ENCODE measurements around the gene WDFY4.

The WDFY4 gene

GRCh38 chr10:48807791-48808470 lies 123.3 kb downstream of the WDFY4 start:
- H3K4me3 ChIP-seq (ENCODE audit: low read length), result no peak overlapping the region
- no peak for TF ChIP-seq ZNF274 (IDR thresholded peaks at IDR 0.05; ENCODE audit: low read depth, low read length)

GRCh38 chr10:48809261-48809660 lies 124.6 kb downstream of the WDFY4 start:
- TF ChIP-seq ZNF274 (IDR thresholded peaks at IDR 0.05; ENCODE audit: low read depth, low read length), result no peak
- H3K4me3 ChIP-seq (ENCODE audit: low read length), result no peak overlapping the region

DNA sequence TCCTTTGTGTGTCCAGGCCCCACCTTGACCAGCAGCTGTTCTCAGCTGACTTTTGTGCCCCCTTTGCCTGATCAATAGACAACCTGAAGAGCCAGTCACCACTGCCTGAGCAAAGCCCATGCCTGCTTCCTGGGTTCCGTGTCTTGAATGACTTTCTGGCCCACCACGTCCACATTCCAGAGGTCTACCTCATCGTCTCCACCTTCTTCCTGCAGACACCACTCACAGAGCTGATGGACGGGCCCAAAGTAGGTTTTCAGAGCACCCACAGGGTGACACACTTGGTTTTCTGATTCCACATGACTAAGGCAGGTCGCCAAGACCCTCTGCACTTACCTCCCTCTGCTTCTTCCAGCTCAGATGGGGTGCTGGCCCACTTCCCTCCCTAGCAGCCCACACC lies 126.8 kb downstream of the WDFY4 start:
- H3K4me3 ChIP-seq (ENCODE audit: low read length), result no peak overlapping the region
- TF ChIP-seq ZNF274 (IDR thresholded peaks at IDR 0.05; ENCODE audit: low read depth, low read length), result no peak

GRCh38 chr10:48811917-48812316 lies 127.2 kb downstream of the WDFY4 start:
- TF ChIP-seq ZNF274 (IDR thresholded peaks at IDR 0.05; ENCODE audit: low read depth, low read length), result no peak
- no peak overlapping the region for H3K4me3 ChIP-seq (ENCODE audit: low read length)

GRCh38 chr10:48813291-48813690 lies 128.6 kb downstream of the WDFY4 start:
- H3K4me3 ChIP-seq (ENCODE audit: low read length), result no peak overlapping the region
- TF ChIP-seq ZNF274 (IDR thresholded peaks at IDR 0.05; ENCODE audit: low read depth, low read length), result no peak

DNA sequence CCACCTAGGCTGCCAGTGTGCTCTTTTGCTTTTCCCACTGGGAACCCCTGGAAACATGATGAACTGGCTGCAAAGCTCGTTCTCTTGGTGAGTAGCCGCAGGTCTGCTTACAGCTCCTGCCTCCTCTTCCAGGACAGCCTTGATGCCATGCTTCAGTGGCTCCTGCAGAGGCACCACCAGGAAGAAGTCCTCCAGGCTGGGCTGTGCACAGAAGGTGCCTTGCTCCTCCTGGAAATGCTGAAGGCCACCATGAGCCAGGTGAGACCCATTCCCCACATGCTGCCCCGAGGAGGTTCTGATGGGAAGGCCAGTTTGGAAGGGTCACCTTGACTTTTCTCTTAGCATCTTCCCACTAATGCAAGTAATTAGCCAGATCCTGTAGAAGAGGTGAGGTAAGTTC lies 129.2 kb downstream of the WDFY4 start:
- no peak for TF ChIP-seq ZNF274 (IDR thresholded peaks at IDR 0.05; ENCODE audit: low read depth, low read length)
- H3K4me3 ChIP-seq (ENCODE audit: low read length), result no peak overlapping the region

- no peak for TF ChIP-seq ZNF274 (IDR thresholded peaks at IDR 0.05; ENCODE audit: low read depth, low read length)
- no peak overlapping the region for H3K4me3 ChIP-seq (ENCODE audit: low read length)
Observed at GRCh38 chr10:48814933-48815332, 130.3 kb downstream of the WDFY4 start.

DNA sequence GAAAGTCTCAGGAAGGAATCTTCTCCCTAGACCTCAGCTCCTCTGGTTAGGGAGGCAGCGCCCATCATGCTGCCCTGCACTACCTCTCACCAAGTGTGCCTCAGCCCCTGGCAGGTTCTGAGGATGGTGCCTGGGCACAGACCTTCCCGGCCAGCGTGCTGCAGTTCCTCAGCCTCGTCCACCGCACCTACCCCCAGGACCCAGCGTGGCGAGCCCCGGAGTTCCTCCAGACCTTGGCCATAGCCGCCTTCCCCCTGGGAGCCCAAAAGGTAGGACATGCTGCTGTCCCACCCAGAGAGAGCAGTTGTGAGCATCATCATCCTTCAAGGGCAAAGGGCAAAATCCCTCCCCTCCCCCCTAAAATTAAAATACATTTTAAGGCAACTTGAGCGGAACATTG lies 132.5 kb downstream of the WDFY4 start:
- TF ChIP-seq ZNF274 (IDR thresholded peaks at IDR 0.05; ENCODE audit: low read depth, low read length), result no peak
- H3K4me3 ChIP-seq (ENCODE audit: low read length), result no peak overlapping the region

DNA sequence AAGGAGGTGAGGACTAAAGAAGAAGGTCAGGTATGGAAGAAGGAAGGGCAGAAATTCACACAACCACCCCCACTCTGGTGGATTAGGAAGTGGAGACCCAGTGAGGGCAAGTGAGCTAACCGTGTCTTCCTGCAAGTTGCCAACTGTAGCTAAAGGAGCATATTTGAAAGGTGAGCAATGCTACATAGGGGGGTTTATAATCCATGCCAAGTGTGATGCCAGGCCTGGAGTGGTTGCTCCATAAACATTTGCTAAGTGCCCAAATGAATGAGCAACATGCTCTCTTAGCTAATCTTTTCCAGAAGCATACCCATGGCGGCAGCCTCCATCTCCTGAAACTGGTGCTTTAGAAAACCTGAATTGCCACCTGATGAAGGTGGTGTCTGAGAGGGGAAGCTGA lies 133.4 kb downstream of the WDFY4 start:
- TF ChIP-seq ZNF274 (IDR thresholded peaks at IDR 0.05; ENCODE audit: low read depth, low read length), result no peak
- H3K4me3 ChIP-seq (ENCODE audit: low read length), result no peak overlapping the region

- no peak overlapping the region for H3K4me3 ChIP-seq (ENCODE audit: low read length)
- TF ChIP-seq ZNF274 (IDR thresholded peaks at IDR 0.05; ENCODE audit: low read depth, low read length), result no peak
Observed at GRCh38 chr10:48818861-48819520, 134.3 kb downstream of the WDFY4 start.

- H3K4me3 ChIP-seq (ENCODE audit: low read length), result no peak overlapping the region
- TF ChIP-seq ZNF274 (IDR thresholded peaks at IDR 0.05; ENCODE audit: low read depth, low read length), result no peak
Observed at GRCh38 chr10:48819783-48820182, 135.1 kb downstream of the WDFY4 start.

GRCh38 chr10:48820231-48820630 lies 135.6 kb downstream of the WDFY4 start:
- TF ChIP-seq ZNF274 (IDR thresholded peaks at IDR 0.05; ENCODE audit: low read depth, low read length), result no peak
- H3K4me3 ChIP-seq (ENCODE audit: low read length), result no peak overlapping the region

- TF ChIP-seq ZNF274 (IDR thresholded peaks at IDR 0.05; ENCODE audit: low read depth, low read length), result no peak
- no peak overlapping the region for H3K4me3 ChIP-seq (ENCODE audit: low read length)
Observed at GRCh38 chr10:48820699-48821098, 136.0 kb downstream of the WDFY4 start.

DNA sequence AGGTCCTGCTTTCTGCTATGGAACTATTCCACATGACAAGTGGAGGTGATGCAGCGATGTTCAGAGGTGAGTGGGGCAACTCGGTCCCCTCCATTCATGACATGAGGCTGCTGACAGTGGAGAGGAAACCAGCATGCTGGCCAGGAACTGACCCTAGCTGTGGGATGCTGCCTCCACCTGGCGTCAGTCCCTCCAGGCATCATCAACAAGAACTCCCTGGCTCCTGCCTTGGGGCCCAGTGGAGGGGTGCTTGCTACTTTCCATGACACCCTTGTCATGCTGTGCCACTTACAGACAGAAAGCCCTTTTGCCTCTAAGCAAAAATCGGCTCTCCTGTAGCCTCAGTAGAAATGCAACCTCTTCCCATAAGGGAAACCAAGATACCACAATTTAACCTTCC lies 136.4 kb downstream of the WDFY4 start:
- H3K4me3 ChIP-seq (ENCODE audit: low read length), result no peak overlapping the region
- no peak for TF ChIP-seq ZNF274 (IDR thresholded peaks at IDR 0.05; ENCODE audit: low read depth, low read length)

GRCh38 chr10:48821692-48822091 lies 137.0 kb downstream of the WDFY4 start:
- no peak overlapping the region for H3K4me3 ChIP-seq (ENCODE audit: low read length)
- TF ChIP-seq ZNF274 (IDR thresholded peaks at IDR 0.05; ENCODE audit: low read depth, low read length), result no peak

GRCh38 chr10:48833674-48834073 lies 149.0 kb downstream of the WDFY4 start:
- no peak for TF ChIP-seq ZNF274 (IDR thresholded peaks at IDR 0.05; ENCODE audit: low read depth, low read length)

More at GRCh38 chr10:48833674-48834073, 149.0 kb downstream of the WDFY4 start:
- no peak overlapping the region for H3K4me3 ChIP-seq (ENCODE audit: low read length)

Measured in GM08714 (cell line).